Body of pancreas (tissue), 4 donors: ENCODE results near the gene TENM4.

Source experiments
- CTCF ChIP-seq, 7 experiments: fragments of 450-650 bp in 4 of 7; fragments of 200-600 bp in 3 of 7; sonication (generic) in 3 of 7; IDR thresholded peaks; one replicate each; pipeline ENCODE4 v1.5.1; 2016 to 2019; ENCODE audit warnings: antibody characterized with exemption in 7 of 7
- POLR2A ChIP-seq, 3 donors: fragments of 450-650 bp; IDR thresholded peaks; one replicate each; pipeline ENCODE4 v1.6.1; 2016; ENCODE audit warnings: antibody characterized with exemption in 3 of 3, mild to moderate bottlenecking in 2 of 3

- no peak for TF ChIP-seq CTCF (IDR thresholded peaks at IDR 0.05)
- TF ChIP-seq POLR2A (IDR thresholded peaks at IDR 0.05), result no peak
These were observed 240.3 kb downstream of the TENM4 start for GRCh38 chr11:79200398-79201070.
